ENCODE results near the gene WDR27. TPM values are rescaled to one million over a fixed set of nuclear protein-coding genes. Genes with fewer than 3 reads are reported as not detected.

Gene WDR27
- total RNA-seq, 2 donors from 2014 or later: 17.8 to 53.1 TPM

- Histone ChIP-seq H3K36me3 (no peaks in the 10 kb centered on the region), H3K4me1 (replicated peaks) (no peaks in the 10 kb centered on the region), H3K4me3 (no peak overlapping the region), H3K9me3 (no peaks in the 10 kb centered on the region), H3K27me3 (replicated peaks; ENCODE audit: insufficient read depth) (no peaks in the 10 kb centered on the region), H3K27ac (no peak overlapping the region)
- no peak for TF ChIP-seq CTCF (IDR thresholded peaks at IDR 0.05)
- TF ChIP-seq POLR2AphosphoS5 (IDR thresholded peaks at IDR 0.05): no peak
- TF ChIP-seq POLR2A (IDR thresholded peaks at IDR 0.05): no peak
- WGBS: 70% methylated on average over 3 of the region's 3 CpGs
- DNase-seq (ENCODE audit: low spot score): no peak
- intact Hi-C loops (cut with DNase I): no loop called here
Measured at GRCh38 chr6:169416249-169416648, 285.6 kb downstream of the WDR27 start.

- no peaks in the 10 kb centered on the region for H3K4me1 ChIP-seq (replicated peaks)
- no peaks in the 10 kb centered on the region for H3K27me3 ChIP-seq (replicated peaks; ENCODE audit: insufficient read depth)
- DNase-seq (ENCODE audit: low spot score): no peak
- no peaks in the 10 kb centered on the region for H3K9me3 ChIP-seq
- intact Hi-C loops (cut with DNase I): no loop called here
- no peak overlapping the region for H3K27ac ChIP-seq
- 93% methylated on average over 4 of the region's 4 CpGs for WGBS
- TF ChIP-seq POLR2AphosphoS5 (IDR thresholded peaks at IDR 0.05) (no peak), CTCF (IDR thresholded peaks at IDR 0.05) (no peak), POLR2A (IDR thresholded peaks at IDR 0.05) (no peak)
- H3K4me3 ChIP-seq: no peak overlapping the region
- H3K36me3 ChIP-seq: no peaks in the 10 kb centered on the region
Measured at GRCh38 chr6:169415179-169415578, 286.6 kb downstream of the WDR27 start.

GRCh38 chr6:169411722-169412121, 290.1 kb downstream of the WDR27 start:
- TF ChIP-seq POLR2AphosphoS5 (IDR thresholded peaks at IDR 0.05) (no peak), CTCF (IDR thresholded peaks at IDR 0.05) (no peak), POLR2A (IDR thresholded peaks at IDR 0.05) (no peak)
- Histone ChIP-seq H3K36me3 (no peaks in the 10 kb centered on the region), H3K27ac (no peak overlapping the region), H3K27me3 (replicated peaks; ENCODE audit: insufficient read depth) (no peaks in the 10 kb centered on the region), H3K4me3 (no peak overlapping the region), H3K9me3 (no peaks in the 10 kb centered on the region), H3K4me1 (replicated peaks) (no peaks in the 10 kb centered on the region)
- no peak for DNase-seq (ENCODE audit: low spot score)
- WGBS: 86% methylated on average over 5 of the region's 5 CpGs
- intact Hi-C loops (cut with DNase I): no loop called here

GRCh38 chr6:169411296-169411695, 290.5 kb downstream of the WDR27 start:
- Histone ChIP-seq H3K4me3 (no peak overlapping the region), H3K27ac (no peak overlapping the region), H3K36me3 (no peaks in the 10 kb centered on the region), H3K27me3 (replicated peaks; ENCODE audit: insufficient read depth) (no peaks in the 10 kb centered on the region), H3K9me3 (no peaks in the 10 kb centered on the region), H3K4me1 (replicated peaks) (no peaks in the 10 kb centered on the region)
- WGBS: 97% methylated on average over 7 of the region's 9 CpGs
- intact Hi-C loops (cut with DNase I): no loop called here
- TF ChIP-seq CTCF (IDR thresholded peaks at IDR 0.05): no peak
- no peak for TF ChIP-seq POLR2A (IDR thresholded peaks at IDR 0.05)
- no peak for TF ChIP-seq POLR2AphosphoS5 (IDR thresholded peaks at IDR 0.05)
- DNase-seq (ENCODE audit: low spot score): no peak

GRCh38 chr6:169409742-169410312, 292.0 kb downstream of the WDR27 start:
- Histone ChIP-seq H3K4me1 (replicated peaks) (no peaks in the 10 kb centered on the region), H3K27me3 (replicated peaks; ENCODE audit: insufficient read depth) (no peaks in the 10 kb centered on the region), H3K27ac (no peak overlapping the region), H3K4me3 (no peak overlapping the region), H3K36me3 (no peaks in the 10 kb centered on the region), H3K9me3 (no peaks in the 10 kb centered on the region)
- no peak for DNase-seq (ENCODE audit: low spot score)
- 90% methylated on average over 4 of the region's 4 CpGs for WGBS
- no peak for TF ChIP-seq POLR2A (IDR thresholded peaks at IDR 0.05)
- no peak for TF ChIP-seq CTCF (IDR thresholded peaks at IDR 0.05)
- TF ChIP-seq POLR2AphosphoS5 (IDR thresholded peaks at IDR 0.05): no peak
- intact Hi-C loops (cut with DNase I): no loop called here

Data from prostate gland (tissue), 2 donors.